Measurements from ENCODE around the gene PF4V1.

PF4V1 gene

DNA sequence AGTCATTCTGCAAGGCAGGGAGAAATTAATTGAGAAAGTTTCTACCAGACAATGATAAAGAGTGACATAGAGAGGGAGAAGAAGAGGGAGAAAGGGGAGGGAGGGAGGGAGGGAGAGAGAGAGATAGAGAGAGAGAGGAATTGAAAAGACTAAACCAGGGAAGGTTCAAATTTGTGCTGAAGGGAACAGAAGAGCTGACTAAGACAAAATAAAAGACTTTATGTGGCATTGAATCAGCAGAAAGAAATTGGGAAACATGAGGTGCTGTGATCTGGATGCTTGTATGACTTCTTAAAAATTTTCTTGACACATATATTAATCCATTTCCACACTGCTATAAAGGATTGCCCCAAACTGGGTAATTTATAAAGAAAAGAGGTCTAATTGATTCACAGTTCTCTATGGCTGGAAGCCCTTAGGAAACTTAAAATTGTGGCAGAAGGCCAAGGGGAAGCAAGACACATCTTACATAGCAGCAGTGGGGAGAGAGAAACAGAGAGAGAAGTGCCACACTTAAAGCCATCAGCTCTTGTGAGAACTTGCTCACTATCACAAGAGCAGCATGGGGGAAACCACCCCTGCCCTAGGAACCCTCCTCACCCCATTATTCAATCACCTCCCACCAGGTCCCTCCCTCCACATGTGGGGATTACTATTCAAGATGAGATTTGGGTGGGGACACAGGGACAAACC, 30.1 kb upstream of the PF4V1 start:
- Histone ChIP-seq H3K9ac (ENCODE audit: low read length) (no peak overlapping the region), H4K20me1 (ENCODE audit: insufficient read depth, low read length) (no peaks in the 10 kb centered on the region)

DNA sequence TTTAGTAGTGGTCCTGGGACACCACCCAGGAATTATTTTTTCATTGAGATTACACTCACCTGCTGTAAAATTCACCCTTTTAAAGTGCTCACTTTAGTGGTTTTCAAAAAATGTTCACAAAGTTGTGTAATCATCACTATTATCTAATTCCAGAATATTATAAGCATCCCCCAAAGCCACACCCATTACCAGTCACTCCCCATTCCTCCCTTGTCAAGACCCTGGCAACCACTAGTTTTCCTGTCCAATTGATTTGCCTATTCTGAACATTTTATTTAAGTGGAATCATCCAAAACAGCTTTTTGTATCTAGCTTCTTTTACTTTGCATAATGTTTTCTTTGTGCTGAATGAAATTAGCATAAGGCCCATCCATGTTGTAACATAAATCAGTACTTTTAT, 29.3 kb upstream of the PF4V1 start:
- no peak overlapping the region for H3K27ac ChIP-seq (ENCODE audit: low read depth, low read length, poor library complexity, severe bottlenecking)
- no peaks in the 10 kb centered on the region for H3K79me2 ChIP-seq (ENCODE audit: insufficient read depth, low read length)
- H3K9me3 ChIP-seq (ENCODE audit: low read length): no peaks in the 10 kb centered on the region
- H3K4me3 ChIP-seq (ENCODE audit: low read depth, low read length, poor library complexity, severe bottlenecking): no peak overlapping the region
- H3K9ac ChIP-seq (ENCODE audit: low read length): no peak overlapping the region
- H3K36me3 ChIP-seq (ENCODE audit: insufficient read depth, low read length): no peaks in the 10 kb centered on the region
- H3K4me1 ChIP-seq (ENCODE audit: insufficient read depth, low read length, severe bottlenecking): no peaks in the 10 kb centered on the region
- H3K4me2 ChIP-seq (ENCODE audit: low read length): no peak overlapping the region
- TF ChIP-seq, protein P1, sequence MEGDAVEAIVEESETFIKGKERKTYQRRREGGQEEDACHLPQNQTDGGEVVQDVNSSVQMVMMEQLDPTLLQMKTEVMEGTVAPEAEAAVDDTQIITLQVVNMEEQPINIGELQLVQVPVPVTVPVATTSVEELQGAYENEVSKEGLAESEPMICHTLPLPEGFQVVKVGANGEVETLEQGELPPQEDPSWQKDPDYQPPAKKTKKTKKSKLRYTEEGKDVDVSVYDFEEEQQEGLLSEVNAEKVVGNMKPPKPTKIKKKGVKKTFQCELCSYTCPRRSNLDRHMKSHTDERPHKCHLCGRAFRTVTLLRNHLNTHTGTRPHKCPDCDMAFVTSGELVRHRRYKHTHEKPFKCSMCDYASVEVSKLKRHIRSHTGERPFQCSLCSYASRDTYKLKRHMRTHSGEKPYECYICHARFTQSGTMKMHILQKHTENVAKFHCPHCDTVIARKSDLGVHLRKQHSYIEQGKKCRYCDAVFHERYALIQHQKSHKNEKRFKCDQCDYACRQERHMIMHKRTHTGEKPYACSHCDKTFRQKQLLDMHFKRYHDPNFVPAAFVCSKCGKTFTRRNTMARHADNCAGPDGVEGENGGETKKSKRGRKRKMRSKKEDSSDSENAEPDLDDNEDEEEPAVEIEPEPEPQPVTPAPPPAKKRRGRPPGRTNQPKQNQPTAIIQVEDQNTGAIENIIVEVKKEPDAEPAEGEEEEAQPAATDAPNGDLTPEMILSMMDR (IDR thresholded peaks at IDR 0.05; ENCODE audit: low read length): no peak
- no peak for TF ChIP-seq EZH2 (IDR thresholded peaks at IDR 0.05; ENCODE audit: borderline replicate concordance, low read length)
- H3F3A ChIP-seq (ENCODE audit: insufficient read depth, low read length): no peaks in the 10 kb centered on the region
- H3K9me2 ChIP-seq (ENCODE audit: low read depth, low read length): no peaks in the 10 kb centered on the region
- H3K27me3 ChIP-seq (ENCODE audit: insufficient read depth, low read length): no peaks in the 10 kb centered on the region
- no peak overlapping the region for H2AFZ ChIP-seq (ENCODE audit: low read length)
- no peaks in the 10 kb centered on the region for H4K20me1 ChIP-seq (ENCODE audit: insufficient read depth, low read length)

More for the DNA sequence above, 30.1 kb upstream of the PF4V1 start:
- Histone ChIP-seq H3K9me2 (ENCODE audit: low read depth, low read length) (no peaks in the 10 kb centered on the region), H2AFZ (ENCODE audit: low read length) (no peak overlapping the region), H3K79me2 (ENCODE audit: insufficient read depth, low read length) (no peaks in the 10 kb centered on the region), H3K36me3 (ENCODE audit: insufficient read depth, low read length) (no peaks in the 10 kb centered on the region), H3K4me1 (ENCODE audit: insufficient read depth, low read length, severe bottlenecking) (no peaks in the 10 kb centered on the region), H3F3A (ENCODE audit: insufficient read depth, low read length) (no peaks in the 10 kb centered on the region), H3K27me3 (ENCODE audit: insufficient read depth, low read length) (no peaks in the 10 kb centered on the region), H3K4me3 (ENCODE audit: low read depth, low read length, poor library complexity, severe bottlenecking) (no peak overlapping the region), H3K4me2 (ENCODE audit: low read length) (no peak overlapping the region), H3K27ac (ENCODE audit: low read depth, low read length, poor library complexity, severe bottlenecking) (no peak overlapping the region), H3K9me3 (ENCODE audit: low read length) (no peaks in the 10 kb centered on the region)
- TF ChIP-seq, protein P1 (IDR thresholded peaks at IDR 0.05; ENCODE audit: low read length): no peak
- TF ChIP-seq EZH2 (IDR thresholded peaks at IDR 0.05; ENCODE audit: borderline replicate concordance, low read length): no peak

DNA sequence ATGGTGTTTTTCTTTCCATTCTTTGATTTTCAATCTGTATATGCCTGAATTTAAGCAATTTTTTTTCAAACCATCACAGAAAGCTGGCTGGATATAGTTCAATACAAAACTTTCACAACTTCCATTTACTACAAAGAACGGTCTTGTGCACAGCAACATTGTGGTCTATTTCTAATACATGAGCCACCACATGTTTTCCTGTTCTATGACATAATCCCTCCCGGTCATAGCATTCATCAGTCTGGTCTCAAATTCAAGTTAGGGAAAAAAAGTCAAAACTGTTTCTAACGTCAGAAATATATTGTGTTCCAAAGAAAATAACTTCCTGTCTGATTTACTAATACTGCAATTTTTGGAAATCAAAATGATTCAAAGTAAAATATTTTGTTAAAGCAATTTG, 24.1 kb upstream of the PF4V1 start:
- H3K27ac ChIP-seq (ENCODE audit: low read depth, low read length, poor library complexity, severe bottlenecking): no peak overlapping the region
- H3K4me3 ChIP-seq (ENCODE audit: low read depth, low read length, poor library complexity, severe bottlenecking): no peak overlapping the region
- no peak for TF ChIP-seq EZH2 (IDR thresholded peaks at IDR 0.05; ENCODE audit: borderline replicate concordance, low read length)
- TF ChIP-seq, protein P1 (IDR thresholded peaks at IDR 0.05; ENCODE audit: low read length): no peak

More for the DNA sequence above, 24.1 kb upstream of the PF4V1 start:
- H3K4me1 ChIP-seq (ENCODE audit: insufficient read depth, low read length, severe bottlenecking): no peaks in the 10 kb centered on the region
- no peaks in the 10 kb centered on the region for H3K9me3 ChIP-seq (ENCODE audit: low read length)
- H4K20me1 ChIP-seq (ENCODE audit: insufficient read depth, low read length): no peaks in the 10 kb centered on the region
- H3K4me2 ChIP-seq (ENCODE audit: low read length): no peak overlapping the region
- H3K79me2 ChIP-seq (ENCODE audit: insufficient read depth, low read length): no peaks in the 10 kb centered on the region
- H2AFZ ChIP-seq (ENCODE audit: low read length): no peak overlapping the region
- H3F3A ChIP-seq (ENCODE audit: insufficient read depth, low read length): no peaks in the 10 kb centered on the region
- no peaks in the 10 kb centered on the region for H3K36me3 ChIP-seq (ENCODE audit: insufficient read depth, low read length)
- no peak overlapping the region for H3K9ac ChIP-seq (ENCODE audit: low read length)
- H3K9me2 ChIP-seq (ENCODE audit: low read depth, low read length): no peaks in the 10 kb centered on the region
- no peaks in the 10 kb centered on the region for H3K27me3 ChIP-seq (ENCODE audit: insufficient read depth, low read length)
